ENCODE measurements around the gene ENHO. TPM values are rescaled to one million over a fixed set of nuclear protein-coding genes. Genes with fewer than 3 reads are reported as not detected.
"Not testable (repeated sequence)": the region's sequence is repeated elsewhere in the genome, so short reads cannot be mapped to it uniquely, and the experiment has no call there.

The ENHO gene
- total and polyA plus RNA-seq, 8 donors: 0.26 to 1.9 (median 1.3) TPM

- intact Hi-C loops (cut with DNase I): no loop called here
Measured at GRCh38 chr9:34485822-34486221, 37.0 kb downstream of the ENHO start.

GRCh38 chr9:34484678-34485077, 38.1 kb downstream of the ENHO start:
- Histone ChIP-seq H3K27me3 (peaks cover 0 to 10% of the 10 kb centered on the region in 2 donors), H3K9me3 (no peaks in the 10 kb centered on the region), H3K4me3 (no peak overlapping the region), H3K27ac (no peak overlapping the region), H3K4me1 (no peaks in the 10 kb centered on the region), H3K36me3 (no peaks in the 10 kb centered on the region)
- DNase-seq: peak in 1 of 4 donors; percentile 13
- no peak for ATAC-seq
- intact Hi-C loops (cut with DNase I): no loop called here
- no peak for TF ChIP-seq CTCF (IDR thresholded peaks at IDR 0.05)

More at GRCh38 chr9:34485822-34486221, 37.0 kb downstream of the ENHO start:
- ATAC-seq: no peak
- TF ChIP-seq CTCF (IDR thresholded peaks at IDR 0.05): no peak
- no peak overlapping the region for H3K27ac ChIP-seq
- DNase-seq: no peak
- peaks cover 0 to 15% of the 10 kb centered on the region in 2 donors for H3K27me3 ChIP-seq
- H3K9me3 ChIP-seq: no peaks in the 10 kb centered on the region
- H3K4me1 ChIP-seq: no peaks in the 10 kb centered on the region
- no peak overlapping the region for H3K4me3 ChIP-seq
- H3K36me3 ChIP-seq: no peaks in the 10 kb centered on the region

GRCh38 chr9:34482746-34483145, 40.0 kb downstream of the ENHO start:
- H3K27ac ChIP-seq; intact Hi-C loops (cut with DNase I); ATAC-seq; H3K9me3 ChIP-seq; H3K4me1 ChIP-seq; H3K36me3 ChIP-seq; H3K27me3 ChIP-seq; H3K4me3 ChIP-seq; DNase-seq: not testable (repeated sequence)

GRCh38 chr9:34481620-34482019, 41.2 kb downstream of the ENHO start:
- DNase-seq; H3K27ac ChIP-seq; H3K4me3 ChIP-seq; H3K36me3 ChIP-seq; H3K9me3 ChIP-seq; ATAC-seq; H3K4me1 ChIP-seq; intact Hi-C loops (cut with DNase I); H3K27me3 ChIP-seq: not testable (repeated sequence)

GRCh38 chr9:34479431-34479866, 43.3 kb downstream of the ENHO start:
- no peak for TF ChIP-seq CTCF (IDR thresholded peaks at IDR 0.05)
- H3K4me1 ChIP-seq: no peaks in the 10 kb centered on the region
- H3K27me3 ChIP-seq: peaks cover 0 to 2% of the 10 kb centered on the region in 2 donors
- intact Hi-C loops (cut with DNase I): no loop called here
- H3K27ac ChIP-seq: no peak overlapping the region
- no peak overlapping the region for H3K4me3 ChIP-seq
- no peaks in the 10 kb centered on the region for H3K9me3 ChIP-seq
- DNase-seq (no peak), ATAC-seq (no peak)
- H3K36me3 ChIP-seq: no peaks in the 10 kb centered on the region

- Histone ChIP-seq H3K4me1 (no peaks in the 10 kb centered on the region), H3K27ac (no peak overlapping the region), H3K36me3 (no peaks in the 10 kb centered on the region), H3K9me3 (no peaks in the 10 kb centered on the region), H3K4me3 (no peak overlapping the region), H3K27me3 (peaks cover 0 to 10% of the 10 kb centered on the region in 2 donors)
- TF ChIP-seq CTCF (IDR thresholded peaks at IDR 0.05): no peak
- no peak for DNase-seq
- no peak for ATAC-seq
- intact Hi-C loops (cut with DNase I): no loop called here
Measured at GRCh38 chr9:34477541-34477940, 45.2 kb downstream of the ENHO start.
